ENCODE data around the gene ATP5F1E.
A peak's percentile ranks its signal among the peaks of the same experiment; 100 is the strongest.

The ATP5F1E gene

DNA sequence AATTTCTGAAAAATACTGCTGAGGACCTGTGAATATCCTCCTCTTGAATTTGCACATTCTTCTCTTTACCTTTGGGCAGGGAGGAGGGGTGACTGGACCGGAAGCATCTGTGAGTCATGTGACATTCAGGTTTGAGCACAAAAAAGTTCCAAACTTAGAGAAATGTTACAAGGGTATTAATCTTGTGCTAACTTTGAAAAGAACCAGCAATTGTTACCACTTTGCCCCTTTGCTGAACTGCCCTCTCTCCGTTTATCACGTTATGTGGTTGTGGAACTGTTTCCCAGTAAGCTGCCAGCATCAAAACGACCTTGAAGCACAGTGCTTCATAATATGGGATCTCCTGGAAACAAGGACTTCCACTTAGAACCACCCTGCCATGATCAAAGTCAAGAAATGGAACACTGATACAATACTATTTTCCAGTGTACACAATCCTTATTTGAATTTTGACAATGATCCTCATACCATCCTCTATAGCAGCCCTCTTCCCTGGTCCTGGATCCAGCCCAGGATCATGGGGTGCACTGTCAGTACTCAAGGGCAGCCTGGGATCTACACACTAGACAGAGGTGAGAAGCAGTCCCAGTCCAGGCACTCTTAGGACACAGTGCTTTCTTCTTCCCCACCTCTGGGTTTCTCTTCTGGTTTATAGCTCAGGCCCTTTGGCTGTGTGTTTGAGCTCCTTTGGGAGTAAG lies 15.2 kb downstream of the ATP5F1E start:
- Histone ChIP-seq H3K9me2 (ENCODE audit: low read depth, low read length) (no peaks in the 10 kb centered on the region), H4K20me1 (ENCODE audit: insufficient read depth, low read length) (no peaks in the 10 kb centered on the region), H3K9ac (ENCODE audit: low read length) (peak overlapping the region; percentile 32), H3K4me1 (ENCODE audit: insufficient read depth, low read length, severe bottlenecking) (peaks cover 27% of the 10 kb centered on the region), H3K9me3 (ENCODE audit: low read length) (no peaks in the 10 kb centered on the region), H3K27ac (ENCODE audit: low read depth, low read length, poor library complexity, severe bottlenecking) (peak overlapping the region; percentile 76), H2AFZ (ENCODE audit: low read length) (no peak overlapping the region), H3K36me3 (ENCODE audit: insufficient read depth, low read length) (no peaks in the 10 kb centered on the region), H3K27me3 (ENCODE audit: insufficient read depth, low read length) (no peaks in the 10 kb centered on the region), H3K79me2 (ENCODE audit: insufficient read depth, low read length) (no peaks in the 10 kb centered on the region), H3K4me2 (ENCODE audit: low read length) (peak overlapping the region; percentile 42; the same call in 1 of the 2 replicates), H3F3A (ENCODE audit: insufficient read depth, low read length) (no peaks in the 10 kb centered on the region), H3K4me3 (ENCODE audit: low read depth, low read length, poor library complexity, severe bottlenecking) (no peak overlapping the region)
- TF ChIP-seq, protein P1, sequence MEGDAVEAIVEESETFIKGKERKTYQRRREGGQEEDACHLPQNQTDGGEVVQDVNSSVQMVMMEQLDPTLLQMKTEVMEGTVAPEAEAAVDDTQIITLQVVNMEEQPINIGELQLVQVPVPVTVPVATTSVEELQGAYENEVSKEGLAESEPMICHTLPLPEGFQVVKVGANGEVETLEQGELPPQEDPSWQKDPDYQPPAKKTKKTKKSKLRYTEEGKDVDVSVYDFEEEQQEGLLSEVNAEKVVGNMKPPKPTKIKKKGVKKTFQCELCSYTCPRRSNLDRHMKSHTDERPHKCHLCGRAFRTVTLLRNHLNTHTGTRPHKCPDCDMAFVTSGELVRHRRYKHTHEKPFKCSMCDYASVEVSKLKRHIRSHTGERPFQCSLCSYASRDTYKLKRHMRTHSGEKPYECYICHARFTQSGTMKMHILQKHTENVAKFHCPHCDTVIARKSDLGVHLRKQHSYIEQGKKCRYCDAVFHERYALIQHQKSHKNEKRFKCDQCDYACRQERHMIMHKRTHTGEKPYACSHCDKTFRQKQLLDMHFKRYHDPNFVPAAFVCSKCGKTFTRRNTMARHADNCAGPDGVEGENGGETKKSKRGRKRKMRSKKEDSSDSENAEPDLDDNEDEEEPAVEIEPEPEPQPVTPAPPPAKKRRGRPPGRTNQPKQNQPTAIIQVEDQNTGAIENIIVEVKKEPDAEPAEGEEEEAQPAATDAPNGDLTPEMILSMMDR (IDR thresholded peaks at IDR 0.05; ENCODE audit: low read length) = no peak

DNA sequence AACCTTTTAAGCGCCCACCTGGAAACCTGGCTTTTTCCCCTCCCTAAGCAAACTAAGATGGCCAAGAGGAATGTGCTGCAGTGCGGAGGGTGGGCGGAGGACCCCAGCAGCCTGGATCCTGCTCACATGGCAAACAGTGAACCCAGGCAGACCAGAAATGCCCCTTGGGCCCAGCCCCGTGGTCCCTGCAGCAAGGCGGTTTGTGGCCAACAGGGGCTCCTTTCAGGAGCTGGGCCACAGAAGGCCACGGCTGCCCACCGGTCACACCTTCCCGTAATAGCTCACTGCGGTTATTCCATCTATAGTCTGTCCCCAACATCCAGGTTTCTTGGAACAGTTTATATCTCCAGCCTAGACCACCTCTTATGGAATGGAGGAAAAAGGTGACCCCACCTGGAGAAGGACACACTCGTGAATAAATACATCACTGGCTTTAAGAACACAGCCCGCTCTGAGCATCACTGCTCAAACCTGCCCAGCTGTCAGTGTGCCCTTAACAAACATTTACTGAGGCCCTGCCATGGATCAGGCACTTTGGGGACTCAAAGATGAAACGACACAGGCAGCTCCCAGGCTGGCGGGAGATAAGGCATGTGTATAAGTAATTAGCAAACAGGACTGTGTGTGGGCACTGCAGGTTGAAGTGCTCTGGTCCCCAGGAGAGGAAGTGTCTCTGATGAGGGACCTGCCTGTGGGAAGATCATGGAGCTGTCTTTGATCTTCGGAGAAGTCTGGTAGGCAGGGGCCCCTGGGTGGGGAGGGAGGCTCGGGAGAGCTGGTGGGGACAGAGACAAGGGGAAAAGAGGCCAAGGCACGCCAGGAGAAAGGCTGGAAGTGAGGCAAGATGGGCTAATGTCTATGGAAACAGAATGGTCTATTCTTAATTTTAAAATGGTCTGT lies 16.1 kb downstream of the ATP5F1E start:
- Histone ChIP-seq H3K79me2 (ENCODE audit: insufficient read depth, low read length) (no peaks in the 10 kb centered on the region), H3K9me2 (ENCODE audit: low read depth, low read length) (no peaks in the 10 kb centered on the region), H4K20me1 (ENCODE audit: insufficient read depth, low read length) (no peaks in the 10 kb centered on the region), H3K4me1 (ENCODE audit: insufficient read depth, low read length, severe bottlenecking) (peaks cover 27% of the 10 kb centered on the region), H3K27me3 (ENCODE audit: insufficient read depth, low read length) (no peaks in the 10 kb centered on the region), H3K9me3 (ENCODE audit: low read length) (no peaks in the 10 kb centered on the region), H3K9ac (ENCODE audit: low read length) (peak overlapping the region; percentile 32), H2AFZ (ENCODE audit: low read length) (no peak overlapping the region), H3K27ac (ENCODE audit: low read depth, low read length, poor library complexity, severe bottlenecking) (peak overlapping the region; percentile 76), H3K4me3 (ENCODE audit: low read depth, low read length, poor library complexity, severe bottlenecking) (no peak overlapping the region), H3F3A (ENCODE audit: insufficient read depth, low read length) (no peaks in the 10 kb centered on the region), H3K36me3 (ENCODE audit: insufficient read depth, low read length) (no peaks in the 10 kb centered on the region), H3K4me2 (ENCODE audit: low read length) (peak overlapping the region; percentile 42; the same call in 1 of the 2 replicates)
- no peak for TF ChIP-seq EZH2 (IDR thresholded peaks at IDR 0.05; ENCODE audit: borderline replicate concordance, low read length)
- TF ChIP-seq, protein P1 (IDR thresholded peaks at IDR 0.05; ENCODE audit: low read length) = no peak

DNA sequence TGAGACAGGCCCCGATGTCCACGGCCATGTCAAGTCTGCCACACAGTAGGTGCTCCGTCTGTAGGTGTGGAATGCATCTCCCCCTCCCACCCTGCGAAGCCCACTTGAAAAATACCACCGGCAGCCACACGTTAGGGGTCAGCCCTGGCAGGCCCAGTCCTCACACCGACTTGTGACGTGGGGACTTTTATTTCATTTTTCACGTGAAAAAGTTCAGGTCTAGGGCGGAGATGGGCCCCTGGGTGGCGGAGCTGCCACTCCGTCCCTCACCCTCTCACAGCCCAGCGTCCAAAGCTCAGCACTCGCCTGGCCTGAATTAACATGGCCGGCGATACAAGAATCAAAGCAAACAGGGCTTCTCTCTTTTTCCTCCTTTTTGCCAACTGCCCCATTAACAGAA lies 16.7 kb downstream of the ATP5F1E start:
- no peak overlapping the region for H3K9ac ChIP-seq (ENCODE audit: low read length)
- no peak overlapping the region for H2AFZ ChIP-seq (ENCODE audit: low read length)
- peaks cover 31% of the 10 kb centered on the region for H3K4me1 ChIP-seq (ENCODE audit: insufficient read depth, low read length, severe bottlenecking)
- TF ChIP-seq, protein P1 (IDR thresholded peaks at IDR 0.05; ENCODE audit: low read length) = no peak
- no peak for TF ChIP-seq EZH2 (IDR thresholded peaks at IDR 0.05; ENCODE audit: borderline replicate concordance, low read length)
- no peak overlapping the region for H3K4me2 ChIP-seq (ENCODE audit: low read length)
- no peaks in the 10 kb centered on the region for H3K79me2 ChIP-seq (ENCODE audit: insufficient read depth, low read length)
- H3K9me3 ChIP-seq (ENCODE audit: low read length) = no peaks in the 10 kb centered on the region
- H4K20me1 ChIP-seq (ENCODE audit: insufficient read depth, low read length) = no peaks in the 10 kb centered on the region
- H3F3A ChIP-seq (ENCODE audit: insufficient read depth, low read length) = no peaks in the 10 kb centered on the region
- H3K36me3 ChIP-seq (ENCODE audit: insufficient read depth, low read length) = no peaks in the 10 kb centered on the region
- H3K27ac ChIP-seq (ENCODE audit: low read depth, low read length, poor library complexity, severe bottlenecking) = no peak overlapping the region
- no peak overlapping the region for H3K4me3 ChIP-seq (ENCODE audit: low read depth, low read length, poor library complexity, severe bottlenecking)
- no peaks in the 10 kb centered on the region for H3K9me2 ChIP-seq (ENCODE audit: low read depth, low read length)
- no peaks in the 10 kb centered on the region for H3K27me3 ChIP-seq (ENCODE audit: insufficient read depth, low read length)
